Endothelial cell of umbilical vein (primary cell): ENCODE results near the gene MTPN.

Experiments used
- FOS ChIP-seq: IDR thresholded peaks from 2 replicates; pipeline ENCODE4 v1.6.1; 2011; ENCODE audit warnings: mild to moderate bottlenecking, low read length, moderate library complexity, borderline replicate concordance; ENCODE audit not compliant: insufficient read depth
- JUN ChIP-seq: IDR thresholded peaks from 2 replicates; pipeline ENCODE4 v1.6.1; 2011; ENCODE audit warnings: borderline replicate concordance, low read depth; ENCODE audit not compliant: insufficient read length, insufficient read depth
- MYC ChIP-seq: IDR thresholded peaks from one replicate; pipeline ENCODE4 v1.6.1; 2011; ENCODE audit warnings: mild to moderate bottlenecking, low read depth, low read length
- POLR2A ChIP-seq: IDR thresholded peaks from 2 replicates; pipeline ENCODE4 v1.6.1; 2012; ENCODE audit warnings: low read depth, mild to moderate bottlenecking, control low read depth, low read length
- TF ChIP-seq, protein P1 (sequence below), 2 donors: IDR thresholded peaks; 1 replicate in 1 of 2; 2 replicates in 1 of 2; pipeline ENCODE4 v1.5.1; 2011; ENCODE audit warnings: low read length in 2 of 2, mild to moderate bottlenecking in 2 of 2, moderate library complexity in 2 of 2, control low read depth in 1 of 2, inconsistent platforms in 1 of 2, low read depth in 1 of 2; ENCODE audit not compliant: insufficient read depth in 1 of 2; ENCODE audit errors: extremely low read depth in 1 of 2

DNA sequence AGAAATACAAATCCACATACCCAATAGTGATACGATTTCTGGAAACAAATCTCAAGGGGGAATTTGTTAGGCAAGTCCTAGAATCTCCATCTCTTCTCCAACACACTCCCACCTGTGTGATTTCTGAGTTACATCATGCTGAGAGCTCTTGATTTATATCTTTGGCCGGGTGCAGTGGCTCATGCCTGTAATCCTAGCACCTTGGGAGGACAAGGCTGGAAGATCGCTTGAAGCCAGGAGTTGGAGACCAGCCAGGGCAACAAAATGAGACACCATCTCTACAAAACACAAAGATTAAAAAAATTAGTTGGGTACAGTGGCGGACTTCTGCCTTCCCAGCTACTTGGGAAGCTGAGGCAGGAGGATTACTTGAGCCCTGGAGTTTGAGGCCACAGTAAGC, 1.5 kb upstream of the MTPN start:
- TF ChIP-seq, protein P1, sequence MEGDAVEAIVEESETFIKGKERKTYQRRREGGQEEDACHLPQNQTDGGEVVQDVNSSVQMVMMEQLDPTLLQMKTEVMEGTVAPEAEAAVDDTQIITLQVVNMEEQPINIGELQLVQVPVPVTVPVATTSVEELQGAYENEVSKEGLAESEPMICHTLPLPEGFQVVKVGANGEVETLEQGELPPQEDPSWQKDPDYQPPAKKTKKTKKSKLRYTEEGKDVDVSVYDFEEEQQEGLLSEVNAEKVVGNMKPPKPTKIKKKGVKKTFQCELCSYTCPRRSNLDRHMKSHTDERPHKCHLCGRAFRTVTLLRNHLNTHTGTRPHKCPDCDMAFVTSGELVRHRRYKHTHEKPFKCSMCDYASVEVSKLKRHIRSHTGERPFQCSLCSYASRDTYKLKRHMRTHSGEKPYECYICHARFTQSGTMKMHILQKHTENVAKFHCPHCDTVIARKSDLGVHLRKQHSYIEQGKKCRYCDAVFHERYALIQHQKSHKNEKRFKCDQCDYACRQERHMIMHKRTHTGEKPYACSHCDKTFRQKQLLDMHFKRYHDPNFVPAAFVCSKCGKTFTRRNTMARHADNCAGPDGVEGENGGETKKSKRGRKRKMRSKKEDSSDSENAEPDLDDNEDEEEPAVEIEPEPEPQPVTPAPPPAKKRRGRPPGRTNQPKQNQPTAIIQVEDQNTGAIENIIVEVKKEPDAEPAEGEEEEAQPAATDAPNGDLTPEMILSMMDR (IDR thresholded peaks at IDR 0.05; ENCODE audit: extremely low read depth in 1 of 2, insufficient read depth in 1 of 2, low read depth in 1 of 2, low read length in 2 of 2), result no peak
- TF ChIP-seq MYC (no peak), POLR2A (no peak), FOS (no peak), JUN (no peak)
